GM18507 (cell line): Measurements from ENCODE around the gene SPAG8.

Experiments
- DNase-seq: peaks from one replicate; pipeline ENCODE4 v3.0.0; 2011; ENCODE audit warnings: low read depth; ENCODE audit not compliant: insufficient read length; ENCODE audit errors: extremely low spot score
- FAIRE-seq: peaks from 2 replicates; lab custom pipeline; 2011; peaks lifted over from hg19 to GRCh38; lab: Jason Lieb, UNC

SPAG8 gene

GRCh38 chr9:35790025-35790384 lies 22.1 kb downstream of the SPAG8 start:
- FAIRE-seq = no peak
- DNase-seq = no peak

GRCh38 chr9:35789541-35789940 lies 22.5 kb downstream of the SPAG8 start:
- DNase-seq = no peak
- no peak for FAIRE-seq

- no peak for DNase-seq
- peak; percentile 5 for FAIRE-seq
These were observed 28.6 kb downstream of the SPAG8 start for GRCh38 chr9:35783418-35783817.

GRCh38 chr9:35781066-35781465 lies 31.0 kb downstream of the SPAG8 start:
- DNase-seq = no peak
- no peak for FAIRE-seq

GRCh38 chr9:35778496-35778895 lies 33.6 kb downstream of the SPAG8 start:
- no peak for FAIRE-seq
- no peak for DNase-seq

- no peak for DNase-seq
These were observed 36.0 kb downstream of the SPAG8 start for GRCh38 chr9:35776018-35776417.

GRCh38 chr9:35774907-35775635 lies 37.0 kb downstream of the SPAG8 start:
- no peak for FAIRE-seq
- DNase-seq = no peak

More at GRCh38 chr9:35776018-35776417, 36.0 kb downstream of the SPAG8 start:
- FAIRE-seq = no peak

GRCh38 chr9:35771943-35772342 lies 40.1 kb downstream of the SPAG8 start:
- FAIRE-seq = no peak
- no peak for DNase-seq

GRCh38 chr9:35771534-35771933 lies 40.5 kb downstream of the SPAG8 start:
- no peak for FAIRE-seq
- no peak for DNase-seq

- FAIRE-seq (no peak), DNase-seq (no peak)
These were observed 41.0 kb downstream of the SPAG8 start for GRCh38 chr9:35771075-35771433.

GRCh38 chr9:35769763-35770162 lies 42.3 kb downstream of the SPAG8 start:
- FAIRE-seq (no peak), DNase-seq (no peak)

- DNase-seq (no peak), FAIRE-seq (no peak)
These were observed 44.6 kb downstream of the SPAG8 start for GRCh38 chr9:35767458-35767857.

- FAIRE-seq = no peak
- DNase-seq = no peak
These were observed 45.1 kb downstream of the SPAG8 start for GRCh38 chr9:35766997-35767396.

- no peak for DNase-seq
- no peak for FAIRE-seq
These were observed 48.3 kb downstream of the SPAG8 start for GRCh38 chr9:35763803-35764202.

GRCh38 chr9:35763181-35763580 lies 48.9 kb downstream of the SPAG8 start:
- FAIRE-seq = no peak

GRCh38 chr9:35760651-35761050 lies 51.4 kb downstream of the SPAG8 start:
- DNase-seq (no peak), FAIRE-seq (no peak)

More at GRCh38 chr9:35763181-35763580, 48.9 kb downstream of the SPAG8 start:
- DNase-seq = no peak

- DNase-seq (no peak), FAIRE-seq (no peak)
These were observed 52.3 kb downstream of the SPAG8 start for GRCh38 chr9:35759795-35760194.
